Smooth muscle cell of the pulmonary artery (primary cell): ENCODE measurements around the gene OR4M1. TPM values are rescaled to one million over a fixed set of nuclear protein-coding genes. Genes with fewer than 3 reads are reported as not detected.

Experiments used
- total RNA-seq: library from RNA; depleted of rRNA; stranded (reverse); fragments of >200 nt; gene quantifications from 2 replicates; pipeline ENCODE4 v1.2.3, GENCODE V29; 2014

The OR4M1 gene, protein sequence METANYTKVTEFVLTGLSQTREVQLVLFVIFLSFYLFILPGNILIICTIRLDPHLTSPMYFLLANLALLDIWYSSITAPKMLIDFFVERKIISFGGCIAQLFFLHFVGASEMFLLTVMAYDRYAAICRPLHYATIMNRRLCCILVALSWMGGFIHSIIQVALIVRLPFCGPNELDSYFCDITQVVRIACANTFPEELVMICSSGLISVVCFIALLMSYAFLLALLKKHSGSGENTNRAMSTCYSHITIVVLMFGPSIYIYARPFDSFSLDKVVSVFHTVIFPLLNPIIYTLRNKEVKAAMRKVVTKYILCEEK
- total RNA-seq: not detected in 2 replicates

GRCh38 chr14:19773204-19773603 lies at the start of gene OR4M1:
TSS of gene OR4M1 (plus strand) at chr14:19773504. CDS start at chr14:19780323, 6,819 bp downstream.

DNA sequence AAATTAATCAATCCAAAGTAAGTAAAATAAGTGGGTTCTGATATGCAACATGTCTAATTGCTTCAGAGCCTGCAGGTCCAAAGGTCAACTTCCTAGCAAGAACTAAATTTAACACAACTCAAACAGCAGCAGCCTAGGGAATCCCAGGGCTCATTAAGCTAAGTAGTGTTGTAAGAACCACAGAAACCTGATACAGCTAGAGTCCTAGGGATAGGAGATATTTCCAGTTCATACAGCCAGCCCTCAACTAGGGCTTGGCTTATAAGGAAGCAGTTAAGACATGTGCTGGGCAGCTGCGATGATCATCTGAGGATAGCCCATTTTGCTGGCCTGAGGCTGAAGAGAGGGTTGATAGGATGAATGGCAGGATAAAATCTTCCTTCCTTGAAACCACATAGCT lies 30.0 kb upstream of the OR4M1 start, which contains the start of gene OR4Q3:
Gene OR4Q3, plus strand, starts transcription at position 316 of the 400 bp plus-strand sequence.

GRCh38 chr14:19803470-19803869 lies 30.2 kb downstream of the OR4M1 start, which contains the start of gene OR4N2:
TSS of gene OR4N2 (plus strand) at chr14:19803770. CDS start at chr14:19827449, 23,679 bp downstream.

Other genes with a start within 250 kb of the OR4M1 start
- gene OR11H2, start 59.6 kb upstream of the OR4M1 start, total RNA-seq: not detected in 2 replicates
- not detected in 2 replicates for gene OR4Q3, start 29.9 kb upstream of the OR4M1 start, total RNA-seq
- not detected in 2 replicates for gene OR4N2, start 30.3 kb downstream of the OR4M1 start, total RNA-seq
- not detected in 2 replicates for gene OR4K2, start 101.6 kb downstream of the OR4M1 start, total RNA-seq
- gene OR4K5, start 147.1 kb downstream of the OR4M1 start, total RNA-seq: not detected in 2 replicates
- gene OR4K1, start 157.4 kb downstream of the OR4M1 start, total RNA-seq: not detected in 2 replicates
- not detected in 2 replicates for gene OR4K15, start 202.1 kb downstream of the OR4M1 start, total RNA-seq
- gene OR4Q2, start 228.7 kb downstream of the OR4M1 start, total RNA-seq: not detected in 2 replicates
- not detected in 2 replicates for gene OR4K14, start 245.8 kb downstream of the OR4M1 start, total RNA-seq